Neural progenitor cell (in vitro differentiated cells): ENCODE measurements around the gene OR13C5. TPM values are rescaled to one million over a fixed set of nuclear protein-coding genes. Genes with fewer than 3 reads are reported as not detected.

Experiments used
- DNase-seq: peaks from one replicate; pipeline ENCODE4 v3.0.0-alpha.2; 2016; ENCODE audit warnings: low spot score
- H2AFZ ChIP-seq: fragments of 200-600 bp; sonication (generic); replicated peaks from 2 replicates; pipeline ENCODE4 v1.6.1; 2016; ENCODE audit warnings: antibody characterized with exemption
- H3F3A ChIP-seq: fragments of 200-600 bp; sonication (generic); 2 replicates; pipeline ENCODE4 v1.6.1; 2016; ENCODE audit warnings: antibody characterized with exemption, low read depth
- H3K27ac ChIP-seq: fragments of 200-600 bp; sonication (generic); 2 replicates; pipeline ENCODE4 v1.5.1; 2016; ENCODE audit warnings: mild to moderate bottlenecking
- H3K27me3 ChIP-seq: fragments of 200-600 bp; sonication (generic); 2 replicates; pipeline ENCODE4 v1.6.1; 2016; ENCODE audit warnings: mild to moderate bottlenecking, moderate library complexity
- H3K36me3 ChIP-seq: fragments of 200-600 bp; sonication (generic); 2 replicates; pipeline ENCODE4 v1.5.1; 2016
- H3K4me1 ChIP-seq: fragments of 200-600 bp; sonication (generic); 2 replicates; pipeline ENCODE4 v1.6.1; 2016; ENCODE audit warnings: mixed run types
- H3K4me2 ChIP-seq: fragments of 200-600 bp; sonication (generic); 2 replicates; pipeline ENCODE4 v1.6.1; 2016
- H3K4me3 ChIP-seq: fragments of 200-600 bp; sonication (generic); 2 replicates; pipeline ENCODE4 v1.5.1; 2016
- H3K79me2 ChIP-seq: fragments of 200-600 bp; sonication (generic); 2 replicates; pipeline ENCODE4 v1.6.1; 2016; ENCODE audit warnings: low read depth
- H3K9ac ChIP-seq: fragments of 200-600 bp; sonication (generic); 2 replicates; pipeline ENCODE4 v1.6.1; 2016
- H3K9me3 ChIP-seq: fragments of 200-600 bp; sonication (generic); 2 replicates; pipeline ENCODE4 v1.5.1; 2016; ENCODE audit warnings: low read depth
- H4K20me1 ChIP-seq: fragments of 200-600 bp; sonication (generic); 2 replicates; pipeline ENCODE4 v1.6.1; 2016; ENCODE audit warnings: low read depth
- H3K27ac Mint-ChIP-seq: 3 replicates; pipeline ENCODE4 v1.8.0; 2021; ENCODE audit warnings: mixed read lengths
- H3K27me3 Mint-ChIP-seq: 2 replicates; pipeline ENCODE4 v1.8.0; 2022; ENCODE audit warnings: low read depth, mild to moderate bottlenecking, inconsistent platforms, moderate library complexity, mixed read lengths; ENCODE audit not compliant: insufficient read depth
- H3K36me3 Mint-ChIP-seq: 3 replicates; pipeline ENCODE4 v1.8.0; 2021; ENCODE audit warnings: mixed read lengths
- H3K4me1 Mint-ChIP-seq: 3 replicates; pipeline ENCODE4 v1.8.0; 2021; ENCODE audit warnings: mixed read lengths
- H3K4me3 Mint-ChIP-seq: 3 replicates; pipeline ENCODE4 v1.8.0; 2021; ENCODE audit warnings: mild to moderate bottlenecking, moderate library complexity, mixed read lengths
- H3K9me3 Mint-ChIP-seq: 3 replicates; pipeline ENCODE4 v1.8.0; 2020; ENCODE audit warnings: mixed read lengths
- EZH2 ChIP-seq: fragments of 200-600 bp; sonication (generic); IDR thresholded peaks from 2 replicates; pipeline ENCODE4 v1.6.1; 2017; ENCODE audit warnings: antibody characterized with exemption, mild to moderate bottlenecking, moderate library complexity
- EZH2phosphoT487 ChIP-seq: fragments of 200-600 bp; sonication (generic); IDR thresholded peaks from 2 replicates; pipeline ENCODE4 v1.6.1; 2017; ENCODE audit warnings: antibody characterized with exemption
- total RNA-seq: library from RNA; depleted of rRNA; stranded (reverse); fragments of >200 nt; gene quantifications from 2 replicates; pipeline ENCODE4 v1.2.3, GENCODE V29; 2015; ENCODE audit warnings: low replicate concordance
- TF ChIP-seq, protein P1 (sequence below): fragments of 200-600 bp; sonication (generic); IDR thresholded peaks from 2 replicates; pipeline ENCODE4 v1.5.1; 2017; ENCODE audit warnings: antibody characterized with exemption, mild to moderate bottlenecking

The OR13C5 gene
- total RNA-seq, 1 donor from 2014 or later, result not detected

GRCh38 chr9:104589626-104590025 is 9.6 kb downstream of the OR13C5 start:
- Mint-ChIP-seq H3K27ac (no peak overlapping the region), H3K36me3 (no peaks in the 10 kb centered on the region), H3K27me3 (peaks cover 2% of the 10 kb centered on the region), H3K4me1 (no peaks in the 10 kb centered on the region), H3K9me3 (no peaks in the 10 kb centered on the region), H3K4me3 (no peak overlapping the region)
- H3K27ac ChIP-seq, result no peak overlapping the region
- H2AFZ ChIP-seq, result no peak overlapping the region
- H3K79me2 ChIP-seq, result no peaks in the 10 kb centered on the region
- no peaks in the 10 kb centered on the region for H3K4me1 ChIP-seq
- DNase-seq, result no peak
- no peak for TF ChIP-seq EZH2phosphoT487
- TF ChIP-seq EZH2, result no peak
- TF ChIP-seq, protein P1, sequence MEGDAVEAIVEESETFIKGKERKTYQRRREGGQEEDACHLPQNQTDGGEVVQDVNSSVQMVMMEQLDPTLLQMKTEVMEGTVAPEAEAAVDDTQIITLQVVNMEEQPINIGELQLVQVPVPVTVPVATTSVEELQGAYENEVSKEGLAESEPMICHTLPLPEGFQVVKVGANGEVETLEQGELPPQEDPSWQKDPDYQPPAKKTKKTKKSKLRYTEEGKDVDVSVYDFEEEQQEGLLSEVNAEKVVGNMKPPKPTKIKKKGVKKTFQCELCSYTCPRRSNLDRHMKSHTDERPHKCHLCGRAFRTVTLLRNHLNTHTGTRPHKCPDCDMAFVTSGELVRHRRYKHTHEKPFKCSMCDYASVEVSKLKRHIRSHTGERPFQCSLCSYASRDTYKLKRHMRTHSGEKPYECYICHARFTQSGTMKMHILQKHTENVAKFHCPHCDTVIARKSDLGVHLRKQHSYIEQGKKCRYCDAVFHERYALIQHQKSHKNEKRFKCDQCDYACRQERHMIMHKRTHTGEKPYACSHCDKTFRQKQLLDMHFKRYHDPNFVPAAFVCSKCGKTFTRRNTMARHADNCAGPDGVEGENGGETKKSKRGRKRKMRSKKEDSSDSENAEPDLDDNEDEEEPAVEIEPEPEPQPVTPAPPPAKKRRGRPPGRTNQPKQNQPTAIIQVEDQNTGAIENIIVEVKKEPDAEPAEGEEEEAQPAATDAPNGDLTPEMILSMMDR, result no peak
- H3K36me3 ChIP-seq, result no peaks in the 10 kb centered on the region
- no peaks in the 10 kb centered on the region for H3F3A ChIP-seq
- H3K9me3 ChIP-seq, result no peaks in the 10 kb centered on the region
- no peak overlapping the region for H3K4me2 ChIP-seq
- H4K20me1 ChIP-seq, result no peaks in the 10 kb centered on the region
- no peaks in the 10 kb centered on the region for H3K27me3 ChIP-seq
- H3K9ac ChIP-seq, result no peak overlapping the region
- H3K4me3 ChIP-seq, result no peak overlapping the region

- H2AFZ ChIP-seq, result peak overlapping the region; percentile 84
- H3K36me3 ChIP-seq, result no peaks in the 10 kb centered on the region
- no peak overlapping the region for H3K4me3 ChIP-seq
- H3K27me3 ChIP-seq, result no peaks in the 10 kb centered on the region
- Mint-ChIP-seq H3K9me3 (no peaks in the 10 kb centered on the region), H3K4me3 (no peak overlapping the region), H3K36me3 (no peaks in the 10 kb centered on the region), H3K4me1 (no peaks in the 10 kb centered on the region), H3K27me3 (no peaks in the 10 kb centered on the region), H3K27ac (no peak overlapping the region)
- no peaks in the 10 kb centered on the region for H3K4me1 ChIP-seq
- no peaks in the 10 kb centered on the region for H3K9me3 ChIP-seq
- no peak for TF ChIP-seq EZH2
- TF ChIP-seq, protein P1, result no peak
- no peak for TF ChIP-seq EZH2phosphoT487
- H3K79me2 ChIP-seq, result no peaks in the 10 kb centered on the region
- H3F3A ChIP-seq, result no peaks in the 10 kb centered on the region
- H3K9ac ChIP-seq, result no peak overlapping the region
- H3K27ac ChIP-seq, result peak overlapping the region; percentile 40
- peak; percentile 9 for DNase-seq
- no peak overlapping the region for H3K4me2 ChIP-seq
- no peaks in the 10 kb centered on the region for H4K20me1 ChIP-seq
Measured at GRCh38 chr9:104586496-104587180, 12.6 kb downstream of the OR13C5 start.

GRCh38 chr9:104580562-104580961 is 18.7 kb downstream of the OR13C5 start:
- no peak overlapping the region for H3K4me2 ChIP-seq
- no peak overlapping the region for H3K27ac ChIP-seq
- no peak overlapping the region for H3K9ac ChIP-seq
- Mint-ChIP-seq H3K4me3 (no peak overlapping the region), H3K27me3 (no peaks in the 10 kb centered on the region), H3K27ac (no peak overlapping the region), H3K4me1 (no peaks in the 10 kb centered on the region), H3K36me3 (no peaks in the 10 kb centered on the region), H3K9me3 (no peaks in the 10 kb centered on the region)
- H3K79me2 ChIP-seq, result no peaks in the 10 kb centered on the region
- TF ChIP-seq, protein P1, result no peak
- TF ChIP-seq EZH2phosphoT487 (no peak), EZH2 (no peak)
- H2AFZ ChIP-seq, result peak overlapping the region; percentile 9
- no peak overlapping the region for H3K4me3 ChIP-seq
- no peaks in the 10 kb centered on the region for H3K27me3 ChIP-seq
- no peaks in the 10 kb centered on the region for H3K4me1 ChIP-seq
- H3K9me3 ChIP-seq, result no peaks in the 10 kb centered on the region
- DNase-seq, result no peak
- no peaks in the 10 kb centered on the region for H4K20me1 ChIP-seq
- no peaks in the 10 kb centered on the region for H3K36me3 ChIP-seq
- H3F3A ChIP-seq, result no peaks in the 10 kb centered on the region
